GM21737 (cell line): ENCODE results near the gene CTH.
A peak's percentile ranks its signal among the peaks of the same experiment; 100 is the strongest.
"Not testable (repeated sequence)": the region's sequence is repeated elsewhere in the genome, so short reads cannot be mapped to it uniquely, and the experiment has no call there.

Source experiments
- ATAC-seq: cut with Tn5 transposase; IDR thresholded peaks from one replicate; pipeline ENCODE4 v1.9.1; 2021; ENCODE audit warnings: mild to moderate bottlenecking, moderate library complexity; ENCODE audit not compliant: unreplicated experiment

CTH gene

GRCh38 chr1:70410604-70411359 is at the start of gene CTH:
TSS of gene CTH (plus strand) at chr1:70411268. CDS start at chr1:70411416, 148 bp downstream.
- peak; percentile 98 for ATAC-seq

- no peak for ATAC-seq
Observed at GRCh38 chr1:70361727-70362398, 49.2 kb upstream of the CTH start.

GRCh38 chr1:70364439-70364838 is 46.6 kb upstream of the CTH start:
- ATAC-seq = no peak

GRCh38 chr1:70366425-70366952 is 44.6 kb upstream of the CTH start:
- ATAC-seq = not testable (repeated sequence)

- not testable (repeated sequence) for ATAC-seq
Observed at GRCh38 chr1:70366997-70367396, 44.1 kb upstream of the CTH start.

GRCh38 chr1:70367397-70367796 is 43.7 kb upstream of the CTH start:
- ATAC-seq = not testable (repeated sequence)

- not testable (repeated sequence) for ATAC-seq
Observed at GRCh38 chr1:70371586-70371985, 39.5 kb upstream of the CTH start.

GRCh38 chr1:70372426-70372825 is 38.6 kb upstream of the CTH start:
- no peak for ATAC-seq

- ATAC-seq = not testable (repeated sequence)
Observed at GRCh38 chr1:70373580-70373979, 37.5 kb upstream of the CTH start.

- ATAC-seq = no peak
Observed at GRCh38 chr1:70376196-70376595, 34.9 kb upstream of the CTH start.

GRCh38 chr1:70382682-70383081 is 28.4 kb upstream of the CTH start:
- ATAC-seq = peak; percentile 84

GRCh38 chr1:70383483-70383882 is 27.6 kb upstream of the CTH start:
- no peak for ATAC-seq

GRCh38 chr1:70384542-70384941 is 26.5 kb upstream of the CTH start:
- ATAC-seq = no peak

- no peak for ATAC-seq
Observed at GRCh38 chr1:70385477-70385876, 25.6 kb upstream of the CTH start.

- no peak for ATAC-seq
Observed at GRCh38 chr1:70386121-70386520, 24.9 kb upstream of the CTH start.

GRCh38 chr1:70387507-70387906 is 23.6 kb upstream of the CTH start:
- ATAC-seq = no peak

- no peak for ATAC-seq
Observed at GRCh38 chr1:70392626-70393025, 18.4 kb upstream of the CTH start.

- ATAC-seq = no peak
Observed at GRCh38 chr1:70396607-70397006, 14.5 kb upstream of the CTH start.

- no peak for ATAC-seq
Observed at GRCh38 chr1:70397013-70397412, 14.1 kb upstream of the CTH start.

- no peak for ATAC-seq
Observed at GRCh38 chr1:70400335-70400734, 10.7 kb upstream of the CTH start.

GRCh38 chr1:70401974-70402373 is 9.1 kb upstream of the CTH start:
- ATAC-seq = no peak

- no peak for ATAC-seq
Observed at GRCh38 chr1:70403759-70404158, 7.3 kb upstream of the CTH start.
